DOHH2 (cell line): ENCODE measurements around the gene AJAP1.

Source experiments
- H3F3A ChIP-seq: fragments of 200-600 bp; sonication (generic), shearing (Covaris generic); 2 replicates; pipeline ENCODE4 v1.6.0; 2016; ENCODE audit warnings: antibody characterized with exemption, mild to moderate bottlenecking; ENCODE audit not compliant: control insufficient read depth, insufficient read depth
- H3K27ac ChIP-seq: fragments of 200-600 bp; sonication (generic); 2 replicates; pipeline ENCODE4 v1.5.1; 2014; ENCODE audit warnings: low read depth, mild to moderate bottlenecking, low read length, moderate library complexity
- H3K27me3 ChIP-seq: fragments of 200-600 bp; sonication (generic); 2 replicates; pipeline ENCODE4 v1.6.1; 2014; ENCODE audit warnings: mild to moderate bottlenecking, low read length, mixed read lengths; ENCODE audit not compliant: control insufficient read depth
- H3K36me3 ChIP-seq: fragments of 200-600 bp; sonication (generic); 2 replicates; pipeline ENCODE4 v1.6.1; 2014; ENCODE audit warnings: mild to moderate bottlenecking, low read length, moderate library complexity, mixed read lengths; ENCODE audit not compliant: control insufficient read depth
- H3K4me1 ChIP-seq: fragments of 200-600 bp; sonication (generic); 2 replicates; pipeline ENCODE4 v1.6.1; 2014; ENCODE audit warnings: mild to moderate bottlenecking, low read length, mixed read lengths; ENCODE audit not compliant: control insufficient read depth
- H3K4me2 ChIP-seq: fragments of 200-600 bp; sonication (generic); 2 replicates; pipeline ENCODE4 v1.6.0; 2014; ENCODE audit warnings: mild to moderate bottlenecking, low read length, moderate library complexity
- H3K4me3 ChIP-seq: fragments of 200-600 bp; sonication (generic); 2 replicates; pipeline ENCODE4 v1.5.1; 2014; ENCODE audit warnings: mild to moderate bottlenecking, low read length, mixed read lengths
- H3K79me2 ChIP-seq: fragments of 200-600 bp; sonication (generic); 2 replicates; pipeline ENCODE4 v1.6.1; 2014; ENCODE audit warnings: mild to moderate bottlenecking, low read length, mixed read lengths; ENCODE audit not compliant: control insufficient read depth
- H3K9me2 ChIP-seq: fragments of 200-600 bp; sonication (generic); replicated peaks from 2 replicates; pipeline ENCODE4 v1.6.1; 2014; ENCODE audit warnings: mild to moderate bottlenecking, low read length, mixed read lengths; ENCODE audit not compliant: control insufficient read depth
- H3K9me3 ChIP-seq: fragments of 200-600 bp; sonication (generic); 2 replicates; pipeline ENCODE4 v1.6.1; 2014; ENCODE audit warnings: antibody characterized with exemption, low read length, mixed read lengths; ENCODE audit not compliant: control insufficient read depth, insufficient read depth
- H4K20me1 ChIP-seq: fragments of 200-600 bp; sonication (generic); 2 replicates; pipeline ENCODE4 v1.6.0; 2014; ENCODE audit warnings: low read depth, mild to moderate bottlenecking, antibody characterized with exemption, low read length, moderate library complexity; ENCODE audit not compliant: control insufficient read depth, insufficient read depth
- EZH2phosphoT487 ChIP-seq: fragments of 200-600 bp; sonication (generic); IDR thresholded peaks from 2 replicates; pipeline ENCODE4 v1.6.1; 2017; ENCODE audit warnings: borderline replicate concordance, mild to moderate bottlenecking, antibody characterized with exemption, low read length, moderate library complexity, mixed read lengths
- TF ChIP-seq, protein P1 (sequence below): fragments of 200-600 bp; sonication (generic); IDR thresholded peaks from one replicate; pipeline ENCODE4 v1.5.1; 2014; ENCODE audit warnings: antibody characterized with exemption, mild to moderate bottlenecking, low read depth, low read length; ENCODE audit not compliant: poor library complexity, severe bottlenecking

AJAP1 gene

GRCh38 chr1:4696161-4696745, 41.8 kb downstream of the AJAP1 start:
- no peaks in the 10 kb centered on the region for H3F3A ChIP-seq
- no peaks in the 10 kb centered on the region for H3K36me3 ChIP-seq
- H3K79me2 ChIP-seq, result no peaks in the 10 kb centered on the region
- no peak overlapping the region for H3K4me3 ChIP-seq
- no peak overlapping the region for H3K4me2 ChIP-seq
- TF ChIP-seq EZH2phosphoT487, result no peak
- TF ChIP-seq, protein P1, sequence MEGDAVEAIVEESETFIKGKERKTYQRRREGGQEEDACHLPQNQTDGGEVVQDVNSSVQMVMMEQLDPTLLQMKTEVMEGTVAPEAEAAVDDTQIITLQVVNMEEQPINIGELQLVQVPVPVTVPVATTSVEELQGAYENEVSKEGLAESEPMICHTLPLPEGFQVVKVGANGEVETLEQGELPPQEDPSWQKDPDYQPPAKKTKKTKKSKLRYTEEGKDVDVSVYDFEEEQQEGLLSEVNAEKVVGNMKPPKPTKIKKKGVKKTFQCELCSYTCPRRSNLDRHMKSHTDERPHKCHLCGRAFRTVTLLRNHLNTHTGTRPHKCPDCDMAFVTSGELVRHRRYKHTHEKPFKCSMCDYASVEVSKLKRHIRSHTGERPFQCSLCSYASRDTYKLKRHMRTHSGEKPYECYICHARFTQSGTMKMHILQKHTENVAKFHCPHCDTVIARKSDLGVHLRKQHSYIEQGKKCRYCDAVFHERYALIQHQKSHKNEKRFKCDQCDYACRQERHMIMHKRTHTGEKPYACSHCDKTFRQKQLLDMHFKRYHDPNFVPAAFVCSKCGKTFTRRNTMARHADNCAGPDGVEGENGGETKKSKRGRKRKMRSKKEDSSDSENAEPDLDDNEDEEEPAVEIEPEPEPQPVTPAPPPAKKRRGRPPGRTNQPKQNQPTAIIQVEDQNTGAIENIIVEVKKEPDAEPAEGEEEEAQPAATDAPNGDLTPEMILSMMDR, result no peak
- no peaks in the 10 kb centered on the region for H3K4me1 ChIP-seq
- H4K20me1 ChIP-seq, result no peaks in the 10 kb centered on the region
- no peaks in the 10 kb centered on the region for H3K27me3 ChIP-seq
- H3K9me2 ChIP-seq, result no peaks in the 10 kb centered on the region
- H3K27ac ChIP-seq, result no peak overlapping the region
- H3K9me3 ChIP-seq, result no peaks in the 10 kb centered on the region

- H3K9me3 ChIP-seq, result no peaks in the 10 kb centered on the region
- no peak overlapping the region for H3K4me2 ChIP-seq
- H3F3A ChIP-seq, result no peaks in the 10 kb centered on the region
- no peak overlapping the region for H3K27ac ChIP-seq
- no peaks in the 10 kb centered on the region for H3K79me2 ChIP-seq
- H3K27me3 ChIP-seq, result no peaks in the 10 kb centered on the region
- no peaks in the 10 kb centered on the region for H3K36me3 ChIP-seq
- H3K9me2 ChIP-seq, result no peaks in the 10 kb centered on the region
- H3K4me3 ChIP-seq, result no peak overlapping the region
- TF ChIP-seq, protein P1, result no peak
- no peak for TF ChIP-seq EZH2phosphoT487
- H4K20me1 ChIP-seq, result no peaks in the 10 kb centered on the region
- no peaks in the 10 kb centered on the region for H3K4me1 ChIP-seq
These were observed 42.3 kb downstream of the AJAP1 start for GRCh38 chr1:4696753-4697152.

GRCh38 chr1:4697801-4698200, 43.4 kb downstream of the AJAP1 start:
- H3K4me3 ChIP-seq, result no peak overlapping the region
- H4K20me1 ChIP-seq, result no peaks in the 10 kb centered on the region
- H3K9me2 ChIP-seq, result no peaks in the 10 kb centered on the region
- no peaks in the 10 kb centered on the region for H3K4me1 ChIP-seq
- TF ChIP-seq, protein P1, result no peak
- TF ChIP-seq EZH2phosphoT487, result no peak
- H3F3A ChIP-seq, result no peaks in the 10 kb centered on the region
- H3K27me3 ChIP-seq, result no peaks in the 10 kb centered on the region
- H3K79me2 ChIP-seq, result no peaks in the 10 kb centered on the region
- H3K9me3 ChIP-seq, result no peaks in the 10 kb centered on the region
- H3K36me3 ChIP-seq, result no peaks in the 10 kb centered on the region
- no peak overlapping the region for H3K27ac ChIP-seq
- no peak overlapping the region for H3K4me2 ChIP-seq
